Measurements from ENCODE around the gene LRMDA. TPM values are rescaled to one million over a fixed set of nuclear protein-coding genes. Genes with fewer than 3 reads are reported as not detected.
A peak's percentile ranks its signal among the peaks of the same experiment; 100 is the strongest.

LRMDA gene
- polyA plus RNA-seq, 1 donor from 2014 or later = not detected

DNA sequence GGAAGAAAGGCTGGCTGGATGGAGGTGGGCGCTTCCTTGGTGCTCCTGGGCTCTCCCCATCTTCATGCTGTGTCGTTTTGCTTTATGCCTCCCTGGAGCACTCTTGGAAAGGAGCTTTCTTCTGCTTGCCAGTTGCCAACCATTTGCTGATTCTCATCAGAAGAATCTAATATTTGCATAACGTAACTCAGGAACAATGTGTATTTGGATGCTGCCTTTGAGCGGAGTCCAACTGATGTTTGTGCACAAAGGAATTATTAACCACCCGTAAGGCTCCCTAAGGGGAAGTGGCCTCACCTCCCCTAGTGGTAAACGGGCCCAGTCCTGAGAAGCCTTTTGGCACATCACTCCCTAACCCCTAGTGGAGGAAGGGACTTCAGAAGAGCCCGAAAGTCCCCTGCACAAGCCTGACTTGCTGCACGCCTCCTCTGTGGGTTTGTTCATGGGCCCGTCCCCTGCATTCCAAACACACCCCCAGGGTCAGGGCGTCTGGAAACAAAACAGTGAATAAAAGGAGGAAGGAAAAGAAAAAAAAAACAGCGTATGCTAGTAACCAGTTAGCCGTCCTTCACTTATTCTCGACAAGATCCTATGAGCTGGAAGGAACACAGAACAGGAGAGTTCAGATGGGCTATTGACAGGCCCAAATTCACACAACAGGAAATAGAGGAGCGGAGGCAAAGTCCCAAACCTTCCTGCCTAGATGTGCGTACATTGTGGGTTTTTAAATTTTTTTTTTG lies 602.2 kb downstream of the LRMDA start:
- peaks cover 4% of the 10 kb centered on the region for H3K27me3 Mint-ChIP-seq
- peaks cover 4% of the 10 kb centered on the region for H3K36me3 Mint-ChIP-seq
- H3K27ac Mint-ChIP-seq = peak overlapping the region in 1 of 3 donors; percentile 3
- H3K4me3 Mint-ChIP-seq = no peak overlapping the region
- peaks cover 0 to 4% (median 0%) of the 10 kb centered on the region in 3 donors for H3K9me3 Mint-ChIP-seq
- H3K4me1 Mint-ChIP-seq = no peaks in the 10 kb centered on the region

DNA sequence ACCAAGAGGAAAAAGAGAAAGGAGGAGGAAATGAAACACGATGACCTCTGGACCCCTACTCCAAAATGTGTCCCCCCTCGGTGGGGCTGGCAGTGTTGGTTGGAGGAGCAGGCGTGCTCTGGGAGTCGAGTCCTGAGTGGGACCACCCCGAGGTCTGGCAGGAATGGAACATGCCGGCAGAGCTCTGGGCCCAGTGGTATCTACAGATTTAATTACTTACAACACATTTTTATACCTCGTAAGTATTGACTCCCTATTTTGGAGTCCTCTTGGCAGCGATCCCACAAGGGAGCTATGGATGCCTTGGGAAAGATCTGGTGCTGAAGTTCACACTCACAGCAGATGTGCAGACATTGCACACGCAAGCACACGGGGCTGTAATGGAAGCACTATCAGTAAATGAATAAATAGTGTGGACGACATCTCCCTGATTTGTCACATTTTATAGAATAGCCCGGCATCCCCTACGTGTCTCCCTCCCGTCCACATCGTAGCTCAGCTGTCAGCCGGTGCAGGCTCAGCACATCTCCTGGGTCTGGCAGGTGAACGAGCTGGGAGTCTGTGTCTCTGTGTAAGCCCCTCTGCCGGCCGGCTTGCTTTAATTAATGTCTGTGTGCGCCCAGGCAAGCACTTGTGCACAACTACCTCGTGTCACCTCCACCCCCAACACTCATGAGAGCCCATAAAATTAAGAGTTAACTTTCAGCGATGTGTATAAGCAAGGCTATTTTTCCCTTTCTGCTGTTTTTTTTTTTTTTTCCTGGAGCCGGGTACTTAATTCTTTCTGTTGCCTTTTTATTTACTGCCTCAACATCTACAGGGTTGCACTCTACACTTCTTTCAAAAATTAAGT lies 603.2 kb downstream of the LRMDA start:
- Mint-ChIP-seq H3K27me3 (peaks cover 4% of the 10 kb centered on the region), H3K4me1 (no peaks in the 10 kb centered on the region), H3K36me3 (peaks cover 4% of the 10 kb centered on the region), H3K9me3 (peaks cover 0 to 10% (median 0%) of the 10 kb centered on the region in 3 donors), H3K27ac (no peak overlapping the region), H3K4me3 (no peak overlapping the region)

DNA sequence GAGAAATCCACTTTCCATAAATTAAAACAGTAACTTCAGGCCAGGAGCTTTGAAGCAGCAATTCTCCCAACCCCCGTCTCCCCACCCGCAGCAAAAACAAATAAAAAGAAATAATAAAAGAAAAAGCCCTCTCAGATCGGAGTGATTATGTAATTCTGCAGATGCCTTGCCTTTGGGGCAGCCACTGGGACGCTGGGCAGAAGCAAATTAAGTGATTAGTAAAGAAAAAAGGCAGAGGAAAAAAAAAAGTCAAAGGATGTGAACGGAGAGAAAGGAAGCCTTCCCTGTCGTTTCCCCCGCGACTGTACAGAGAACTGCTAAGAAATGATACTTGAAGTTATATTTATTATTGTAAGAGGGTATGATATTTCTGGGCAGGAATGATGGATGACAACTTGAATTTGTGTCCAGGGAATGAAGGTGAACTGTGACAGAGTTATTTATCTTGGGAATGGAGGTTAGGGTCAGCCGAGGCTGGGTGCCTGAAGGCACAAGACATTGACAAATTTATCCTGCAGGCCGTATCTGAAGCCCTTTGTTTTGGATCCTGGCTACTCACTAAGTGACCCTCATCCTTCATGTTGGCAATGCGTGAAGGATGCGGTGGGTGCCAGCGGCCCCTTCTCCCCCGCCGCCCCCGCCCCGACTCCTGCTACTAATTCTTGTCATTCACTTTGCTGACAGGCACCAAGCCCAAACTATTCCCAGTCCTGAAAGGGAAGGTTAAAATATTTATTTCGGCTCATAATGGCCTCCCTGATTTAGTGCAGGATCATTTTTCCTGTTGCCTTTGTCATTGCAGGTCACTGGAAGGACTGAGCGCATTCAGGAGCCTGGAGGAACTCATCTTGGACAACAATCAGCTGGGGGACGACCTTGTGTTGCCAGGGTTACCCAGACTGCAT lies 604.0 kb downstream of the LRMDA start:
- Mint-ChIP-seq H3K9me3 (peaks cover 0 to 15% (median 0%) of the 10 kb centered on the region in 3 donors), H3K4me1 (peaks cover 0 to 3% (median 0%) of the 10 kb centered on the region in 3 donors), H3K27ac (no peak overlapping the region), H3K36me3 (peaks cover 4% of the 10 kb centered on the region), H3K27me3 (peaks cover 4% of the 10 kb centered on the region), H3K4me3 (no peak overlapping the region)

DNA sequence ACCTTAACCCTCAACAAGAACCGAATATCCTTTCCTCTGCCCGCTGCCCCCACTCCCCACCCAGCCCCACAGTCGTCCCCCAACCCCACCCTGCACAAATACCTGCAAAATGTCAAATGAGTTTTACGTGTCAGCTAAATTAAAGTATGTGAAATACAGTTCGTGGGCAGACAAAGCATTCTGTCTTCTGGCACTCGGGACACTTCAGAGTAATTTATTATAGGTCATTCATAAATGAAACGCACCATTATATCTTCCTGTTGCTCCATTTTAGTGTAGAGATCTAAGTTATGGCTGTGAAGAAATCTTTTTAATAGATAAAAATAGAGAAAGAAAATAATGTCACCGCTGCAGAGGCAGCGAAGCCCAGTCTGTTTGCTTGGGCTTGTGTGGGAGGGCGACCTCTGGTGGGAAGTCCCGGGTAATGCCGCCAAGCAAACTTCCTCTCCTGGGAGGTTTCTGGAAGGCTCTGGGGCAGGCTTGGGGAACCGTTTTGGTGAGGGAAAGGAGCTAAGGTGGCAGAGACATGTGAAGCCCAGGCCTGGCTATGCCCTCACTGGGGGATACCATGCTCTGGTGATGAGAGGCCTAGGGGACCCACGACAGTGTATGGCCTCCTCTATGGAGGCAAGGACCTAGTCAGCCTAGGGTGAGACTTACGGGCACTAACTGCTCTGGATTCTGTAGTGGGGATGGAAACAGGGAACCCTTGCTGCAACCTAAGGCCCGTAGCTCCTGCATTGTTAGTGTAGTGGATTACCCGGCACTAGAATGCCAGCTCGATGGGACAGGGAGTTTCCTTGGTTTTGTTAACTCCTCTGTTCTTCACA lies 604.9 kb downstream of the LRMDA start:
- H3K9me3 Mint-ChIP-seq = peaks cover 0 to 17% (median 0%) of the 10 kb centered on the region in 3 donors
- peaks cover 0 to 3% (median 0%) of the 10 kb centered on the region in 3 donors for H3K4me1 Mint-ChIP-seq
- H3K27me3 Mint-ChIP-seq = peaks cover 4% of the 10 kb centered on the region
- peaks cover 4% of the 10 kb centered on the region for H3K36me3 Mint-ChIP-seq
- no peak overlapping the region for H3K4me3 Mint-ChIP-seq
- H3K27ac Mint-ChIP-seq = no peak overlapping the region

DNA sequence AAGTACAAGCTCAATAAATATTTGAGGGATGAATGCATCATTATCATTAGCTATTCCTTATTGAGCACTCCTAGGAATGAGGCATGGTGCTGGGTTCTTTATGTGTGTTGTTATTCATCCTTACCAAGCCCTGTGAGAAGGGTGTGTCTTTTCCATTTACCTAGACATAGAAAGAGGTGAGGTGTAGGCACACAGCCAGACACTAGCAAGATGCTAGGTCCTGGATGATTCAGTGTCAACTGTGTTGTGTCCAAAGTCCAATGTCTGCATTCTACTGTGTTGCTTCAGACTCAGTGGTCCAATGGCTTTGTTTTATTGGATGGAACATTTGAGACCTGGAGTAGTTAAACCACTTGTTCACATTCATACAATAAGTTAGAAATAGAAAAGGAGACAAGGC lies 605.5 kb downstream of the LRMDA start:
- peaks cover 1% of the 10 kb centered on the region for H3K27me3 Mint-ChIP-seq
- H3K4me1 Mint-ChIP-seq = peaks cover 0 to 3% (median 0%) of the 10 kb centered on the region in 3 donors
- H3K4me3 Mint-ChIP-seq = no peak overlapping the region
- peaks cover 0 to 17% (median 0%) of the 10 kb centered on the region in 3 donors for H3K9me3 Mint-ChIP-seq
- H3K27ac Mint-ChIP-seq = no peak overlapping the region
- H3K36me3 Mint-ChIP-seq = peaks cover 4% of the 10 kb centered on the region

DNA sequence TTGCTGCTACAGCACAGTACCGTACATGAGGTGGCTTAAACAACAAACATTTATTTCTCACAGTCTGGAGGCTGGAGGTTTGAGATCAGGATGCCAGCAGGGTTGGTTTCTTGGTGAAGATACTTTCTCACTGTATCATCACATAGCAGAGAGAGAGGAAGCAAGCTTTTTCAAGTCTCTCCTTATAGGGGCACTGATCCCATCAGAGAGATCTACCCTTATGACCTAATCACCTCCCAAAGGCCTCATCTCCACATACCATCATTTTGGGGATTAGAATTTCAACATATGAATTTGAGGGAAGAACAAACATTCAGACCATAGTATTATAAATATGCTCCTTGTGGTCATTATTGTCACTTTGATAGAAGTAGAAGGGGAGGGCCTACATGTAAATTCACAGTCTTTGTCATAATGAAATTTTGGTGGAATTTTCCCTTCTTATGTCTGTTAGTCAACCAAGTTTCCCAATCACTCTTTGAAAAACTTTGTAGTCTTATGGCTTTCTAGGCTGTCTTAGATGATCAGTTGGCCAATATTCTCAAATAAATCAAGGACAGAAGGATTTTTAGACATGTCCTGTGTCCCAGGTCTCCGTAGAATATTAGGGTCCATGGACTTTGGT lies 606.2 kb downstream of the LRMDA start:
- Mint-ChIP-seq H3K36me3 (peaks cover 4% of the 10 kb centered on the region), H3K27ac (no peak overlapping the region), H3K27me3 (peaks cover 1% of the 10 kb centered on the region), H3K4me3 (no peak overlapping the region), H3K4me1 (peaks cover 0 to 3% (median 0%) of the 10 kb centered on the region in 3 donors), H3K9me3 (peaks cover 0 to 17% (median 0%) of the 10 kb centered on the region in 3 donors)

DNA sequence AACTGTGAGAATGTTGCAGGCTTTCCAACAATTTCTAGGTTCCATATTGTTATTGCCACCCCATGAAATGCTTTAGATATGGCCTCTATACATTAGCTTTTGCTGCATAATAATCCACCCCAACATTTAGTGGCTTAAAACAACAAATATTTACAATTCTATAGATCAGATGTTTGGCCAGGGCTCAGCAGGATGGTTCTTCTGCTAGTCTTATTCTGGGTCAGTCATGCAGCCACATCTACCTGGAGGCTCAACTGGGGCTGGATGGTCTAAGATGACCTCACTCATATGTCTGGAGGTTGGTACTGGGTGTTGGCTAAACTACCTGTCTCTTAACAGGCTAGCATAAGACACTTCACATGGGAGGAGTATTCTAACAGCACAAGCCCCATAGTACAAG lies 607.3 kb downstream of the LRMDA start:
- Mint-ChIP-seq H3K36me3 (peaks cover 4% of the 10 kb centered on the region), H3K4me1 (peaks cover 0 to 3% (median 0%) of the 10 kb centered on the region in 3 donors), H3K9me3 (peaks cover 0 to 17% (median 2%) of the 10 kb centered on the region in 3 donors), H3K27me3 (peaks cover 1% of the 10 kb centered on the region), H3K27ac (no peak overlapping the region), H3K4me3 (no peak overlapping the region)

DNA sequence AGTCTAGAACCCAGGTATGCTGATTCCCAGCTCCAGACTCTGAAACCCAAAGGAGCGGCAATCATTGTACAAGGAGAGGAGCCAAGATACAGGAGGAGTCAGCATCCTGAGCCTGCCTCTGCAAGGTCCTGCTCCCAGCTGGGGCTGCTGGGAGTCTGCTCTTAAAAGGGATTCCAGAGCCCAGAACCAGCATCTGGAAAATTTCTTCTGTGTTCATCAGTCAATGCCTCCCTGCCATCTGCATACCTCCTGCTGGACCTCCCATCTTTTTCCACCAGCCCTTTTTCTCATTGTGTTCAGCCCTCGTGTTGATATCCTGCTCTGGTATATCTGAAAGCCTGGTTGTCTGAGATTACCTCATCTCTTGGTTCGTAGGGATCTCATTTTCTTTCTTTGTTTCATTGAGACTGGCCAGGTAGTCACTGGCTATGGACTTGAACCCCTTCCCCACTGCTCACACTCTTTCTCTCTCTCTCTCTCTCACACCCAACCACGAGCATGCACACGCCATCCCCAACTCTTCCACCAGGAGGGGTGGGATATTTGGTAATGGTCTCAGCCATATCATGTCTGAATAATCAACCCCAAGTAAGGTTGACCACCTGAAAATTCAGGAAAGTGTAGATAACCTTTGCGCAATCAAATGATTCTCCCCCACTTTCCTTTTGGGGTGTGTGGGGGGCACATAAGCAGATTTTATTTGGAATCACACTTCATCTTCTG lies 608.8 kb downstream of the LRMDA start:
- Mint-ChIP-seq H3K4me3 (peak overlapping the region in 1 of 4 donors; percentile 23), H3K4me1 (peaks cover 0 to 3% (median 0%) of the 10 kb centered on the region in 3 donors), H3K27ac (no peak overlapping the region), H3K27me3 (peaks cover 1% of the 10 kb centered on the region), H3K36me3 (peaks cover 3% of the 10 kb centered on the region), H3K9me3 (peaks cover 0 to 17% (median 2%) of the 10 kb centered on the region in 3 donors)

DNA sequence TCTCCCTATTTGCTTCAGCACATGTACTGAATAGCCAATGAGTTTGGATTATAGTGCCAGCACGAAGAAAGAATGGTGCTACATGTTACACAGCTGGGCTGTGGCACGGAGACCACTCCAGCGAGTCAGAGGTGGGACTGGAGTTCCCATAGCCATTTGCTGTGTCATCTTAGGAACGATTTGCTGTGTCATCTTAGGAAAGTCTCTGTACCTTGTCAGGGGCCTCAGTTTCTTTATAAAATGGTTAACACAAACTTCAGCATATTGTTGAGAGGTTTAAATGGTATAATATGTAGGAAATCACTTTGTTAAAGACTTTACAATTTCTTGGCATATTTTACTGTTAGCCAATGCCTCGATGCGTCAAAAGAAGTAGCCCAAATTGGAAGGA lies 609.4 kb downstream of the LRMDA start:
- Mint-ChIP-seq H3K9me3 (peaks cover 0 to 17% (median 2%) of the 10 kb centered on the region in 3 donors), H3K27ac (no peak overlapping the region), H3K4me1 (peaks cover 0 to 3% (median 0%) of the 10 kb centered on the region in 3 donors), H3K4me3 (no peak overlapping the region), H3K27me3 (peaks cover 1% of the 10 kb centered on the region), H3K36me3 (no peaks in the 10 kb centered on the region)

DNA sequence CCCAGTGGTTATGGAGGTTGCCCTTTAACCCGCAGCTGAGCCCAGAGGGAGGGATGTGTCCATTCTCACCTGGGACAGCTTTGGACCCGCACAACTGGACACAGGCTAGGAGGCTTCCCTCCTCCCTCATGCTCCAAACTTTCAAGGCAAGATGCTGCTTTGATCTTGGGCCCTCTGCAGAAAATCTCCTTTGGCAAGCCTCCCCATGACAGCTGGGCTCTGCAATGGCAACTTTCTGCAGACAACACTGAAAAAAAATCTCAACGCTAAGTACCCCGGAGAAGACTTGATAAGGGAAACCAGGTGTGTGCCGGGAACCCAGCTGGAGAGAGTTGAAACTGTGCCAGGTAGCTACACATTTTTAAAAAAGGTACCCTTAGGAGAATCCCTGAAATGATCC lies 610.1 kb downstream of the LRMDA start:
- no peaks in the 10 kb centered on the region for H3K36me3 Mint-ChIP-seq
- H3K9me3 Mint-ChIP-seq = peaks cover 0 to 17% (median 2%) of the 10 kb centered on the region in 3 donors
- no peak overlapping the region for H3K4me3 Mint-ChIP-seq
- H3K27ac Mint-ChIP-seq = no peak overlapping the region
- peaks cover 1% of the 10 kb centered on the region for H3K27me3 Mint-ChIP-seq
- H3K4me1 Mint-ChIP-seq = peaks cover 0 to 3% (median 0%) of the 10 kb centered on the region in 3 donors

DNA sequence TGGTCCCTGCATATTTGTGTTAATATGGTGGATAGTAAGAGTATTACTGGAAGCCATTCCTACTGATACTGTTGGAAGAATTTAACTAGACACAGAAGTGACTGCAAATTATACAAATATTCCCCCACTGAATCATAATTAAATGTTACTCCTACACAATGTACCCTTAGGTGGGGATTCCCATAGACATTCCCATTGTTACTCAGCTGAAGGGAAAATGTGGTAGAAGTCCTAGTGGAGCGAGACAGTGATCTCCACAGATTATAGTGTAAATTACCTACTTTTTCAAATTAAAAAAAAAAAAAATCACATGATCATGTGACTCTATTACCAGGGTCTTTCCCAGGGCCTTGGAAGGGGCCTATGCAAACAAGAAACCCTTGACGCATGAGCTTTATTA lies 611.8 kb downstream of the LRMDA start:
- Mint-ChIP-seq H3K9me3 (peaks cover 0 to 17% (median 2%) of the 10 kb centered on the region in 3 donors), H3K27ac (no peak overlapping the region), H3K4me3 (no peak overlapping the region), H3K36me3 (no peaks in the 10 kb centered on the region), H3K4me1 (peaks cover 0 to 3% (median 0%) of the 10 kb centered on the region in 3 donors), H3K27me3 (no peaks in the 10 kb centered on the region)

DNA sequence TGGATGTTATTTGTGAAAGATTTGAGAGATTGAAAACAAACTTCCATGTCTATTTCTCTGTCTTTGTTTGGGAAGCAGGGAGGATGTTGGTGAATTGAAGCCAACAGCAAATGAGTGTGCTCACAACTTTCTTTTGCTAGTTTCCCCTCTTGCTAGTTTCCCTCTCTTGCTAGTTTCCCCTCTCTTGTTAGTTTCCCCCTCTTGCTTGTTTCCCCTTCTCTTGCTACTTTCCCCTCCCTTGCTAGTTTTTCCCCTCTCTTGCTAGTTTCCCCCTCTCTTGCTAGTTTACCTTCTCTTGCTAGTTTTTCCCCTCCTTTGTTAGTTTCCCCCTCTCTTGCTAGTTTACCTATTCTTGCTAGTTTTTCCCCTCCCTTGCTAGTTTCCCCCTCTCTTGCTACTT lies 613.3 kb downstream of the LRMDA start:
- no peaks in the 10 kb centered on the region for H3K36me3 Mint-ChIP-seq
- no peak overlapping the region for H3K27ac Mint-ChIP-seq
- no peaks in the 10 kb centered on the region for H3K27me3 Mint-ChIP-seq
- no peak overlapping the region for H3K4me3 Mint-ChIP-seq
- H3K4me1 Mint-ChIP-seq = peaks cover 0 to 3% (median 0%) of the 10 kb centered on the region in 3 donors
- peaks cover 0 to 5% (median 2%) of the 10 kb centered on the region in 3 donors for H3K9me3 Mint-ChIP-seq

DNA sequence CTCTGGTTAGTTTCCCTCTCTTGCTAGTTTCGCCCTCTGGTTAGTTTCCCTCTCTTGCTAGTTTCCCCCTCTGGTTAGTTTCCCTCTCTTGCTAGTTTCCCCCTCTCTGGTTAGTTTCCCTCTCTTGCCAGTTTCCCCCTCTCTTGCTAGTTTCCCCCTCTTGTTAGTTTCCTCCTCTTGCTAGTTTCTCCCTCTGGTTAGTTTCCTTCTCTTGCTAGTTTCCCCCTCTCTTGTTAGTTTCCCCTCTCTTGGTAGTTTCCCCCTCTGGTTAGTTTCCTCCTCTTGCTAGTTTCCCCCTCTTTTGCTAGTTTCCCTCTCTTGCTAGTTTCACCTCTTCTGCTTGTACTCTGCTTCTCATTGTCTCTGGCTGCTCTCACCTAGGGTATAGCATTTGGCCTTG lies 613.8 kb downstream of the LRMDA start:
- Mint-ChIP-seq H3K36me3 (no peaks in the 10 kb centered on the region), H3K27ac (no peak overlapping the region), H3K4me1 (peaks cover 0 to 2% (median 0%) of the 10 kb centered on the region in 3 donors), H3K4me3 (no peak overlapping the region), H3K9me3 (peaks cover 0 to 3% (median 2%) of the 10 kb centered on the region in 3 donors), H3K27me3 (peaks cover under 1% of the 10 kb centered on the region)

All from IgD-negative memory B cell (primary cell).